Naive thymus-derived CD4-positive, alpha-beta T cell (primary cell): ENCODE data around the gene LRBA. TPM values are rescaled to one million over a fixed set of nuclear protein-coding genes. Genes with fewer than 3 reads are reported as not detected.

Source experiments
- ATAC-seq: fragments of 150-1000 bp; cut with Tn5 transposase; 2 replicates; pipeline ENCODE4 v1.10.0; 2021; ENCODE audit warnings: mild to moderate bottlenecking, moderate library complexity
- CTCF ChIA-PET: fragments of 350-600 bp; sonication (Branson Sonifier 250); formaldehyde crosslinking; loops from one replicate; lab custom pipeline; 2021; ENCODE audit warnings: antibody characterized with exemption; lab: Charles Lee
- POLR2A ChIA-PET: fragments of 350-600 bp; sonication (Branson Sonifier 250); formaldehyde crosslinking; loops from one replicate; lab custom pipeline; 2021; ENCODE audit warnings: antibody characterized with exemption, inconsistent platforms; lab: Charles Lee
- DNase-seq, 9 donors: peaks; one replicate each; pipeline versions ENCODE4 v3.0.0 to v3.0.0-alpha.2; 2020 to 2022; ENCODE audit warnings: mixed read lengths in 1 of 9
- H3K27ac ChIP-seq: one replicate; pipeline ENCODE4 v1.7.0; 2013; ENCODE audit warnings: mild to moderate bottlenecking, low read depth, low read length, moderate library complexity
- H3K27me3 ChIP-seq, 2 donors: one replicate each; pipeline ENCODE4 v1.7.0; 2013; ENCODE audit warnings: low read length in 2 of 2, mild to moderate bottlenecking in 2 of 2, moderate library complexity in 2 of 2; ENCODE audit not compliant: control insufficient read depth in 2 of 2, insufficient read depth in 2 of 2
- H3K36me3 ChIP-seq, 3 experiments: 1 replicate in 2 of 3; 2 replicates in 1 of 3; pipeline ENCODE4 v1.7.0; 2013; ENCODE audit warnings: low read length in 3 of 3, mild to moderate bottlenecking in 3 of 3, moderate library complexity in 1 of 3; ENCODE audit not compliant: insufficient read depth in 3 of 3, control insufficient read depth in 2 of 3
- H3K4me1 ChIP-seq, 2 donors: one replicate each; pipeline ENCODE4 v1.7.0; 2013; ENCODE audit warnings: low read length in 2 of 2, mild to moderate bottlenecking in 2 of 2, moderate library complexity in 1 of 2; ENCODE audit not compliant: control insufficient read depth in 2 of 2, insufficient read depth in 2 of 2
- H3K4me3 ChIP-seq: 2 replicates; pipeline ENCODE4 v1.7.0; 2013; ENCODE audit warnings: mild to moderate bottlenecking, low read length
- H3K9me3 ChIP-seq, 3 experiments: 1 replicate in 2 of 3; 2 replicates in 1 of 3; pipeline ENCODE4 v1.7.0; 2013; ENCODE audit warnings: low read length in 3 of 3; ENCODE audit not compliant: control insufficient read depth in 2 of 3
- H3K27ac Mint-ChIP-seq, 9 donors: one replicate each; pipeline ENCODE4 v1.8.0; 2020 to 2022; ENCODE audit warnings: mixed read lengths in 9 of 9, mild to moderate bottlenecking in 8 of 9, moderate library complexity in 5 of 9, inconsistent platforms in 2 of 9
- H3K27me3 Mint-ChIP-seq, 5 donors: one replicate each; pipeline ENCODE4 v1.8.0; 2021 to 2022; ENCODE audit warnings: mixed read lengths in 5 of 5, mild to moderate bottlenecking in 1 of 5
- H3K36me3 Mint-ChIP-seq, 5 donors: one replicate each; pipeline ENCODE4 v1.8.0; 2020 to 2022; ENCODE audit warnings: mixed read lengths in 5 of 5, mild to moderate bottlenecking in 3 of 5, inconsistent platforms in 1 of 5
- H3K4me1 Mint-ChIP-seq, 7 donors: one replicate each; pipeline ENCODE4 v1.8.0; 2020 to 2022; ENCODE audit warnings: mixed read lengths in 7 of 7, mild to moderate bottlenecking in 3 of 7, inconsistent platforms in 1 of 7
- H3K4me3 Mint-ChIP-seq, 10 donors: one replicate each; pipeline ENCODE4 v1.8.0; 2020 to 2022; ENCODE audit warnings: mild to moderate bottlenecking in 10 of 10, mixed read lengths in 10 of 10, moderate library complexity in 6 of 10, inconsistent platforms in 2 of 10
- H3K9me3 Mint-ChIP-seq, 11 donors: one replicate each; pipeline ENCODE4 v1.8.0; 2020 to 2022; ENCODE audit warnings: mixed read lengths in 11 of 11, mild to moderate bottlenecking in 4 of 11, inconsistent platforms in 1 of 11, moderate library complexity in 1 of 11
- intact Hi-C, 2 donors: fragments of 100-400 bp; cut with micrococcal nuclease; formaldehyde crosslinking; loops; one replicate each; pipeline ENCODE4 v1.15.1; 2023
- polyA plus RNA-seq, 2 donors: library from polyadenylated mRNA; unstranded; fragments of 300-500 nt; fragmentation: Illumina TruSeq; gene quantifications; one replicate each; pipeline ENCODE4 v1.2.3, GENCODE V29; 2021
- total RNA-seq, 6 experiments: library from RNA in 5 of 6; stranded (reverse) in 5 of 6; gene quantifications; 1 replicate in 5 of 6; 2 replicates in 1 of 6; pipeline ENCODE4 v1.2.3 and lab custom pipeline; 2021 to 2026

Gene LRBA
- total and polyA plus RNA-seq, 7 experiments from 2014 or later = 20.8 to 71.4 (median 58.4) TPM

- intact Hi-C loops = no loop called here
- peaks cover 0 to 28% (median 25%) of the 10 kb centered on the region in 5 donors for H3K36me3 Mint-ChIP-seq
- H3K27ac Mint-ChIP-seq = no peak overlapping the region
- Histone ChIP-seq H3K4me3 (no peak overlapping the region), H3K27me3 (no peaks in the 10 kb centered on the region), H3K4me1 (no peaks in the 10 kb centered on the region), H3K9me3 (no peaks in the 10 kb centered on the region), H3K36me3 (peaks cover 0 to 4% (median 0%) of the 10 kb centered on the region in 3 experiments), H3K27ac (no peak overlapping the region)
- CTCF ChIA-PET = no interaction called here
- peaks cover 0 to 2% (median 0%) of the 10 kb centered on the region in 11 donors for H3K9me3 Mint-ChIP-seq
- peaks cover 0 to 9% (median 2%) of the 10 kb centered on the region in 7 donors for H3K4me1 Mint-ChIP-seq
- no peak for DNase-seq
- ATAC-seq = no peak
- no peaks in the 10 kb centered on the region for H3K27me3 Mint-ChIP-seq
- POLR2A ChIA-PET = no interaction called here
- H3K4me3 Mint-ChIP-seq = no peak overlapping the region
Observed at GRCh38 chr4:150306719-150307118, 708.4 kb downstream of the LRBA start.

DNA sequence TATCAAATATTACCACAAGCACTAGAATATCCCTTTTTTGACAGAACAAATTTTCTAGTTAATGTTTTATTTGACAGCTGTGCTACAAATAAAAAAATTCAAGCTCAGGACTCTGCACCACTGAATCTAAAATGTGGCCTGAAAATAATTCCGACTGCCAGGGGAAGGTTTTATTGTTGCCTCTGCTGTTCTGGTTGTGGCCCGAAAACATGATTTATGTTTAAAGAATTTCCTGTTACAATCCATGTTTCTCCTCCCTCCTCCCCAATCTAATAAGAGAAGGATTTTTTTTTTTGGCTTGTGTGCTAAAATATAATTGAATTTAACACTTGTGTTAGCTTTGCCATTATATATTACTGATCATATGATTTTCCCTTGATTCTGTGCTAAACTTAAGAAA, 709.1 kb downstream of the LRBA start:
- ChIA-PET POLR2A (no interaction called here), CTCF (no interaction called here)
- H3K4me3 Mint-ChIP-seq = no peak overlapping the region
- H3K27me3 Mint-ChIP-seq = no peaks in the 10 kb centered on the region
- no peak overlapping the region for H3K27ac Mint-ChIP-seq
- peaks cover 0 to 11% (median 7%) of the 10 kb centered on the region in 7 donors for H3K4me1 Mint-ChIP-seq
- no peak for DNase-seq
- ATAC-seq = no peak
- H3K9me3 Mint-ChIP-seq = peaks cover 0 to 2% (median 0%) of the 10 kb centered on the region in 11 donors
- H3K36me3 Mint-ChIP-seq = peaks cover 0 to 31% (median 19%) of the 10 kb centered on the region in 5 donors
- Histone ChIP-seq H3K9me3 (no peaks in the 10 kb centered on the region), H3K36me3 (peaks cover 0 to 4% (median 0%) of the 10 kb centered on the region in 3 experiments), H3K27ac (no peak overlapping the region), H3K4me3 (no peak overlapping the region), H3K27me3 (no peaks in the 10 kb centered on the region), H3K4me1 (no peaks in the 10 kb centered on the region)
- intact Hi-C loops = no loop called here

DNA sequence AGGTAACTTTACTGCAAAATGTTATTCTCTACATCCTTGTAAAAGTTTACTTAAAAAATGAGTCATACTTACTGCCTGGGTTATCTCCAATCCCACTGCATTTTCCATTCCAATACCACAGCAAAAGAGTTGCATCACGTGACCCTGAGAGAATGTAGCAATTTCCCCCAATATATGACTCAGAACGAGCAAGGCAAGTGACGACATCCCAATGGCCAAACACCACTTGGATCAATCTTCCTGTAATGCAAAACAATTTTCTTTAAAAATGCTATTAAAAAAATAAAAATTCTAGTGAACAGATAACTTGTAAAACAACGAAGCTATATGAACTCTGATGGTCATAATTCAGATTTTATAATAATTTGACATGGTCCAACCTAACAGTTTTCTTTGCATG, 712.5 kb downstream of the LRBA start:
- Mint-ChIP-seq H3K27ac (peak overlapping the region in 3 of 9 donors; percentile 14 to 51 (median 39)), H3K4me1 (peaks cover 0 to 11% (median 7%) of the 10 kb centered on the region in 7 donors), H3K9me3 (peaks cover 0 to 2% (median 0%) of the 10 kb centered on the region in 11 donors), H3K4me3 (no peak overlapping the region), H3K27me3 (no peaks in the 10 kb centered on the region), H3K36me3 (peaks cover 0 to 23% (median 9%) of the 10 kb centered on the region in 5 donors)
- POLR2A ChIA-PET = no interaction called here
- DNase-seq (peak in 1 of 9 donors; percentile 44), ATAC-seq (no peak)
- CTCF ChIA-PET = no interaction called here
- Histone ChIP-seq H3K27me3 (no peaks in the 10 kb centered on the region), H3K4me3 (no peak overlapping the region), H3K9me3 (no peaks in the 10 kb centered on the region), H3K36me3 (no peaks in the 10 kb centered on the region), H3K4me1 (no peaks in the 10 kb centered on the region), H3K27ac (no peak overlapping the region)
- intact Hi-C loops = no loop called here

DNA sequence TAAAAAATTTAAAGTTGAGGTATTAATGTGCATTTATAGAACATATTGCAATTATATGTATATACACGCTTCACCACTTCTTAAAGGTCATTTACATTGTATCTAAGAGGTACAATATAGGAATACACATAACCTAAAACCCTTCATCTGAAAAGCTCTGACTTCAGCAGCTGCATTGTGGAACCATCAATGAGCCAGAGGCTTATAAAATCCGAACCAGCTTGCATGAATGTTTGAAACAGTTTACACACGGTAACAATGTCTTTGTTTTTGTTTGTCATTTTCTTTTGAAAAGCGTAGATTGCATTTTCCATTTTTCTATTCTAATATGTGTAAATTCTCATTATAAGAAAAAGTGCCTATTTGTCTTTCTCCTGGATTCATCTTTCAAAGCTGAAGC, 715.3 kb downstream of the LRBA start:
- DNase-seq = no peak
- intact Hi-C loops = loop anchor here in 1 of 2 donors (10.0 kb wide), 1 partner anchor 675 kb away; no protein-coding TSS in a partner anchor
- ChIA-PET CTCF (no interaction called here), POLR2A (no interaction called here)
- Histone ChIP-seq H3K4me1 (no peaks in the 10 kb centered on the region), H3K4me3 (no peak overlapping the region), H3K9me3 (no peaks in the 10 kb centered on the region), H3K27ac (no peak overlapping the region), H3K36me3 (no peaks in the 10 kb centered on the region), H3K27me3 (no peaks in the 10 kb centered on the region)
- Mint-ChIP-seq H3K4me1 (peaks cover 0 to 11% (median 7%) of the 10 kb centered on the region in 7 donors), H3K9me3 (peaks cover 0 to 2% (median 0%) of the 10 kb centered on the region in 11 donors), H3K36me3 (peaks cover 0 to 19% (median 14%) of the 10 kb centered on the region in 5 donors), H3K27ac (no peak overlapping the region), H3K27me3 (no peaks in the 10 kb centered on the region), H3K4me3 (no peak overlapping the region)
- no peak for ATAC-seq

DNA sequence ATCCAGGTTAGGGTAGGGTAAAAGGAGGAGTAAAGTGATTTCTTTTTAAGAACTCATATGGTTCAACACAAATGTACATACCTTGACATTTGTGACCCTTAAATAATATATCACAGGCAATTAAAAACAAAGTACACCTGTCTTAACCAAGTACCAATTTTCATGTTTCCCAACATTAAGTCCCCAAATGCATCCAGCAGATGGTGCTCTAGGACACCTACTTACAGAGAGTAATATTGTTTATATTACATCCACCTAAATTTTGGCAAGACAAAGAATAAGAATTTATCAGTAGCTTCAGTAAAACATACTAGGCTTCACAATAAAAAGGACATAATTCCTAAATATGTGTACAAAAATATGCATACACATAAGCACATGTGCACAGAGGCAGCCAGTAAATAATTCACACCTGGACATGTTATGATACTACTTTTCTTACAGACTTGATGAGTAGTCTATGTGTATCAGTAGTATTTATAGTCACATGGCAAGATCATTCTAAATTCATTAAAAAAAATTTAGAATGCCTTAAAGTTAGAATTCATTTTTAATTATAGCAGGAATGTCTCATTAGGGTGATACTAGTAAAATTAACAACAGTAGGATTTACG, 717.1 kb downstream of the LRBA start:
- H3K36me3 ChIP-seq = no peaks in the 10 kb centered on the region
- DNase-seq (peak in 3 of 9 donors; percentile 1 to 8 (median 3)), ATAC-seq (no peak)
- H3K4me1 ChIP-seq = no peaks in the 10 kb centered on the region
- POLR2A ChIA-PET = no interaction called here
- no peaks in the 10 kb centered on the region for H3K9me3 ChIP-seq
- no peaks in the 10 kb centered on the region for H3K27me3 ChIP-seq
- Mint-ChIP-seq H3K4me3 (no peak overlapping the region), H3K27ac (no peak overlapping the region), H3K4me1 (peaks cover 0 to 11% (median 6%) of the 10 kb centered on the region in 7 donors), H3K27me3 (no peaks in the 10 kb centered on the region), H3K36me3 (peaks cover 0 to 29% (median 23%) of the 10 kb centered on the region in 5 donors), H3K9me3 (peaks cover 0 to 5% (median 0%) of the 10 kb centered on the region in 11 donors)
- CTCF ChIA-PET = interaction anchor here (1.1 kb wide), 1 partner anchor 569 kb away, joined by 3 read pairs; no protein-coding TSS in a partner anchor
- intact Hi-C loops = loop anchor here (1.0 to 10.0 kb wide), 2 partner anchors 569 to 677 kb away; no protein-coding TSS in a partner anchor
- H3K4me3 ChIP-seq = no peak overlapping the region
- H3K27ac ChIP-seq = no peak overlapping the region

GRCh38 chr4:150289881-150290280, 725.2 kb downstream of the LRBA start:
- Mint-ChIP-seq H3K4me3 (no peak overlapping the region), H3K36me3 (peaks cover 3 to 56% (median 39%) of the 10 kb centered on the region in 5 donors), H3K27ac (no peak overlapping the region), H3K9me3 (peaks cover 0 to 12% (median 0%) of the 10 kb centered on the region in 11 donors), H3K27me3 (no peaks in the 10 kb centered on the region), H3K4me1 (peaks cover 0 to 18% (median 9%) of the 10 kb centered on the region in 7 donors)
- ChIA-PET POLR2A (no interaction called here), CTCF (no interaction called here)
- no peak for ATAC-seq
- no peak overlapping the region for H3K4me3 ChIP-seq
- H3K36me3 ChIP-seq = peaks cover 0 to 4% (median 3%) of the 10 kb centered on the region in 3 experiments
- DNase-seq = no peak
- intact Hi-C loops = loop anchor here in 1 of 2 donors (10.0 kb wide), 1 partner anchor 685 kb away; no protein-coding TSS in a partner anchor
- no peaks in the 10 kb centered on the region for H3K9me3 ChIP-seq
- no peaks in the 10 kb centered on the region for H3K27me3 ChIP-seq
- H3K4me1 ChIP-seq = no peaks in the 10 kb centered on the region
- no peak overlapping the region for H3K27ac ChIP-seq
